ENCODE data around the gene NKX6-2.

Gene NKX6-2

GRCh38 chr10:132812520-132812919 lies 26.6 kb upstream of the NKX6-2 start:
- Histone ChIP-seq H3K4me1 (ENCODE audit: control insufficient read depth in 2 of 2, insufficient read depth in 2 of 2, low read length in 2 of 2) (no peaks in the 10 kb centered on the region), H3K9me3 (ENCODE audit: control insufficient read depth in 2 of 2, low read length in 2 of 2) (no peaks in the 10 kb centered on the region), H3K27ac (ENCODE audit: low read depth in 2 of 2, low read length in 2 of 2) (no peak overlapping the region), H3K9ac (ENCODE audit: low read depth in 1 of 2, low read length in 2 of 2) (no peak overlapping the region), H3K36me3 (ENCODE audit: control insufficient read depth in 2 of 2, insufficient read depth in 2 of 2, low read length in 2 of 2) (no peaks in the 10 kb centered on the region), H3K27me3 (ENCODE audit: control insufficient read depth in 2 of 2, insufficient read depth in 2 of 2, low read length in 2 of 2) (peaks cover 0 to under 1% of the 10 kb centered on the region in 2 donors), H3K4me3 (ENCODE audit: low read length in 2 of 2) (no peak overlapping the region)

- H3K27ac ChIP-seq (ENCODE audit: low read depth in 2 of 2, low read length in 2 of 2): no peak overlapping the region
- H3K36me3 ChIP-seq (ENCODE audit: control insufficient read depth in 2 of 2, insufficient read depth in 2 of 2, low read length in 2 of 2): no peaks in the 10 kb centered on the region
- H3K9ac ChIP-seq (ENCODE audit: low read depth in 1 of 2, low read length in 2 of 2): no peak overlapping the region
- H3K27me3 ChIP-seq (ENCODE audit: control insufficient read depth in 2 of 2, insufficient read depth in 2 of 2, low read length in 2 of 2): no peaks in the 10 kb centered on the region
- no peaks in the 10 kb centered on the region for H3K9me3 ChIP-seq (ENCODE audit: control insufficient read depth in 2 of 2, low read length in 2 of 2)
- H3K4me1 ChIP-seq (ENCODE audit: control insufficient read depth in 2 of 2, insufficient read depth in 2 of 2, low read length in 2 of 2): no peaks in the 10 kb centered on the region
- H3K4me3 ChIP-seq (ENCODE audit: low read length in 2 of 2): no peak overlapping the region
These were observed 26.0 kb upstream of the NKX6-2 start for GRCh38 chr10:132811891-132812481.

- Histone ChIP-seq H3K4me1 (ENCODE audit: control insufficient read depth in 2 of 2, insufficient read depth in 2 of 2, low read length in 2 of 2) (no peaks in the 10 kb centered on the region), H3K9ac (ENCODE audit: low read depth in 1 of 2, low read length in 2 of 2) (no peak overlapping the region), H3K27me3 (ENCODE audit: control insufficient read depth in 2 of 2, insufficient read depth in 2 of 2, low read length in 2 of 2) (no peaks in the 10 kb centered on the region), H3K36me3 (ENCODE audit: control insufficient read depth in 2 of 2, insufficient read depth in 2 of 2, low read length in 2 of 2) (no peaks in the 10 kb centered on the region), H3K4me3 (ENCODE audit: low read length in 2 of 2) (no peak overlapping the region), H3K27ac (ENCODE audit: low read depth in 2 of 2, low read length in 2 of 2) (no peak overlapping the region), H3K9me3 (ENCODE audit: control insufficient read depth in 2 of 2, low read length in 2 of 2) (no peaks in the 10 kb centered on the region)
These were observed 25.1 kb upstream of the NKX6-2 start for GRCh38 chr10:132810807-132811700.

- Histone ChIP-seq H3K4me1 (ENCODE audit: control insufficient read depth in 2 of 2, insufficient read depth in 2 of 2, low read length in 2 of 2) (no peaks in the 10 kb centered on the region), H3K9me3 (ENCODE audit: control insufficient read depth in 2 of 2, low read length in 2 of 2) (no peaks in the 10 kb centered on the region), H3K27me3 (ENCODE audit: control insufficient read depth in 2 of 2, insufficient read depth in 2 of 2, low read length in 2 of 2) (no peaks in the 10 kb centered on the region), H3K27ac (ENCODE audit: low read depth in 2 of 2, low read length in 2 of 2) (no peak overlapping the region), H3K4me3 (ENCODE audit: low read length in 2 of 2) (no peak overlapping the region), H3K36me3 (ENCODE audit: control insufficient read depth in 2 of 2, insufficient read depth in 2 of 2, low read length in 2 of 2) (no peaks in the 10 kb centered on the region), H3K9ac (ENCODE audit: low read depth in 1 of 2, low read length in 2 of 2) (no peak overlapping the region)
These were observed 24.3 kb upstream of the NKX6-2 start for GRCh38 chr10:132810141-132810806.

DNA sequence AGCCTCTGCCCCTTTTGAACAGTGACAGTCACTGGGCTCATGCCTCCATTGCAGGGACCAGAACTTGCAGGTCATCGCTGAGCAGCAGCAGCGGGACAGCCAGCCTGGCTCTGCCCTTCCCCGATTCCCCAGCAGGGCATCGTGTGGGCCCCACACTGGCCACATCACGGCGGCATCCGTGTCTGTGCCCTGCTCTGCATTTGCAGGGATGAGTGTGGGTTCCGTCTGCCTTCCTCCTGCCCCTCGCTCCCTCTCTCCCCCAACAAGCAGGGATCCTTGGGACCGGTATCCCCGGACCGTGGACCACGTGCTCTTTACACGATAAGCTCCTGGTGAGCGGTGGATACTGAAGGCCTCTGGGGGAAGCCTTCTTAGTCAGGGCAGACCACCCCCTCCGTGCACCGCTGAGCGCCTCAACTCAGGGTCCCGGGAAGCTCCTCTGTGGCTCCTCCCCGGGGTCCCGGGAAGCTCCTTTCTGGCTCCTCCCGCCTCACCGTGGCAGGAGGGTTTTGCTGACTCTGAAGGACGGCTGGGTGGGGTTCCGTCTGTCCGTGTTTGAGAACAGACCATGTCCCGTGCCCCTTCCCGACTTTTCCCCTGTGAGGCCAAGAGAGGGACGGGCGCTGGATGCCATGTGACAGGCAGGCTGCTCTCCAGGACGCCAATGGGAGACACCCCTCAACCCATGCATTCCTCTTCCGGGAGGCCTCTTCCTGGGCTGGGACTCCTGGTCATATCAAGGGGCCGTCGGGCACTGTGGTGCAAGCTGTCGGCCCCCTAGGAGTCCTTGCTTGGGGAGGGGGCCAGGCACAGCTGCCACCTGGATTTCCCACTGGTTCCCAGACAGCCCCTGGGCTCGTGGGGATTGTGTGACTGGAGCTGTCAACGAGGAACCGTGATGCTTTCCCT lies 23.5 kb upstream of the NKX6-2 start:
- Histone ChIP-seq H3K4me1 (ENCODE audit: control insufficient read depth in 2 of 2, insufficient read depth in 2 of 2, low read length in 2 of 2) (no peaks in the 10 kb centered on the region), H3K9ac (ENCODE audit: low read depth in 1 of 2, low read length in 2 of 2) (no peak overlapping the region), H3K36me3 (ENCODE audit: control insufficient read depth in 2 of 2, insufficient read depth in 2 of 2, low read length in 2 of 2) (no peaks in the 10 kb centered on the region), H3K27me3 (ENCODE audit: control insufficient read depth in 2 of 2, insufficient read depth in 2 of 2, low read length in 2 of 2) (no peaks in the 10 kb centered on the region), H3K27ac (ENCODE audit: low read depth in 2 of 2, low read length in 2 of 2) (no peak overlapping the region), H3K9me3 (ENCODE audit: control insufficient read depth in 2 of 2, low read length in 2 of 2) (no peaks in the 10 kb centered on the region), H3K4me3 (ENCODE audit: low read length in 2 of 2) (no peak overlapping the region)

GRCh38 chr10:132808383-132809231 lies 22.7 kb upstream of the NKX6-2 start:
- no peaks in the 10 kb centered on the region for H3K27me3 ChIP-seq (ENCODE audit: control insufficient read depth in 2 of 2, insufficient read depth in 2 of 2, low read length in 2 of 2)
- no peak overlapping the region for H3K9ac ChIP-seq (ENCODE audit: low read depth in 1 of 2, low read length in 2 of 2)

DNA sequence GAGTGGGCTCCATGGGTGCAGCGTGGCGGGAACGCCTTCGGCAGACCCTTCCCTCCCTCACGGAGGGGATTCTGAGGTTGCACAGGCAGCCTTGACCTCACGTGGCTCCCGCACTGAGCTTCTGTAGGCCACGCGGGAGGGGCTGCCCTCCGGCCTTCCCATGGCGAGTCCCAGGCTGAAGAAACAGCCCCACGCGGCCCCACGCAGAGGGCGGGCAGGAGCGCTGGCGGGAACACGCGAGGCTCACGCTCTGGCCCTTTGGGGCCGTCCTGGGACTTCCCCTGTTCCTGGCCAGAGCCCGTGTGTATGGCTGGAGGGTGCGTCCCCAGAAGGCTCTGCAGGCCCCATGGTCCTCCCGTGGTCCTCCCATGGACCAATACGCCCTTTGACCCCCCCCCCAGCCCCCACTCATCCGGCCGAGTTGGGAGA lies 21.7 kb upstream of the NKX6-2 start:
- H3K4me3 ChIP-seq (ENCODE audit: low read length in 2 of 2): no peak overlapping the region
- no peaks in the 10 kb centered on the region for H3K4me1 ChIP-seq (ENCODE audit: control insufficient read depth in 2 of 2, insufficient read depth in 2 of 2, low read length in 2 of 2)
- H3K27me3 ChIP-seq (ENCODE audit: control insufficient read depth in 2 of 2, insufficient read depth in 2 of 2, low read length in 2 of 2): no peaks in the 10 kb centered on the region
- no peak overlapping the region for H3K27ac ChIP-seq (ENCODE audit: low read depth in 2 of 2, low read length in 2 of 2)
- H3K9ac ChIP-seq (ENCODE audit: low read depth in 1 of 2, low read length in 2 of 2): no peak overlapping the region
- H3K9me3 ChIP-seq (ENCODE audit: control insufficient read depth in 2 of 2, low read length in 2 of 2): no peaks in the 10 kb centered on the region
- H3K36me3 ChIP-seq (ENCODE audit: control insufficient read depth in 2 of 2, insufficient read depth in 2 of 2, low read length in 2 of 2): no peaks in the 10 kb centered on the region

More at GRCh38 chr10:132808383-132809231, 22.7 kb upstream of the NKX6-2 start:
- Histone ChIP-seq H3K9me3 (ENCODE audit: control insufficient read depth in 2 of 2, low read length in 2 of 2) (no peaks in the 10 kb centered on the region), H3K36me3 (ENCODE audit: control insufficient read depth in 2 of 2, insufficient read depth in 2 of 2, low read length in 2 of 2) (no peaks in the 10 kb centered on the region), H3K27ac (ENCODE audit: low read depth in 2 of 2, low read length in 2 of 2) (no peak overlapping the region), H3K4me3 (ENCODE audit: low read length in 2 of 2) (no peak overlapping the region), H3K4me1 (ENCODE audit: control insufficient read depth in 2 of 2, insufficient read depth in 2 of 2, low read length in 2 of 2) (no peaks in the 10 kb centered on the region)

GRCh38 chr10:132806561-132807003 lies 20.6 kb upstream of the NKX6-2 start:
- Histone ChIP-seq H3K9ac (ENCODE audit: low read depth in 1 of 2, low read length in 2 of 2) (no peak overlapping the region), H3K27ac (ENCODE audit: low read depth in 2 of 2, low read length in 2 of 2) (no peak overlapping the region), H3K9me3 (ENCODE audit: control insufficient read depth in 2 of 2, low read length in 2 of 2) (peaks cover 0 to 2% of the 10 kb centered on the region in 2 donors), H3K4me3 (ENCODE audit: low read length in 2 of 2) (no peak overlapping the region), H3K36me3 (ENCODE audit: control insufficient read depth in 2 of 2, insufficient read depth in 2 of 2, low read length in 2 of 2) (no peaks in the 10 kb centered on the region), H3K4me1 (ENCODE audit: control insufficient read depth in 2 of 2, insufficient read depth in 2 of 2, low read length in 2 of 2) (no peaks in the 10 kb centered on the region), H3K27me3 (ENCODE audit: control insufficient read depth in 2 of 2, insufficient read depth in 2 of 2, low read length in 2 of 2) (no peaks in the 10 kb centered on the region)

GRCh38 chr10:132806110-132806509 lies 20.2 kb upstream of the NKX6-2 start:
- peaks cover 0 to 2% of the 10 kb centered on the region in 2 donors for H3K9me3 ChIP-seq (ENCODE audit: control insufficient read depth in 2 of 2, low read length in 2 of 2)
- no peaks in the 10 kb centered on the region for H3K4me1 ChIP-seq (ENCODE audit: control insufficient read depth in 2 of 2, insufficient read depth in 2 of 2, low read length in 2 of 2)
- H3K27ac ChIP-seq (ENCODE audit: low read depth in 2 of 2, low read length in 2 of 2): no peak overlapping the region
- H3K36me3 ChIP-seq (ENCODE audit: control insufficient read depth in 2 of 2, insufficient read depth in 2 of 2, low read length in 2 of 2): no peaks in the 10 kb centered on the region
- no peaks in the 10 kb centered on the region for H3K27me3 ChIP-seq (ENCODE audit: control insufficient read depth in 2 of 2, insufficient read depth in 2 of 2, low read length in 2 of 2)
- H3K4me3 ChIP-seq (ENCODE audit: low read length in 2 of 2): no peak overlapping the region
- no peak overlapping the region for H3K9ac ChIP-seq (ENCODE audit: low read depth in 1 of 2, low read length in 2 of 2)
